A549 (cell line): ENCODE data around the gene AKR1E2. TPM values are rescaled to one million over a fixed set of nuclear protein-coding genes. Genes with fewer than 3 reads are reported as not detected.

Experiments
- ATAC-seq, 2 experiments: fragments of 200-7000 bp in 1 of 2; fragments of >200 bp in 1 of 2; cut with Nextera tagmentation in 1 of 2; cut with Tn5 transposase in 1 of 2; 3 replicates each; pipeline versions ENCODE4 v1.8.0 to v1.9.1; 2018 to 2020; ENCODE audit warnings: mild to moderate bottlenecking in 1 of 2, moderate library complexity in 1 of 2
- CTCF ChIA-PET: fragments of 300-600 bp; sonication (Branson Sonifier 250); formaldehyde crosslinking; extraction: SDS; loops from one replicate; lab custom pipeline; 2021; ENCODE audit warnings: antibody characterized with exemption, inconsistent platforms; lab: Yijun Ruan, JAX
- POLR2A ChIA-PET: fragments of 350-600 bp; formaldehyde crosslinking; extraction: SDS; loops from one replicate; lab custom pipeline; 2021; ENCODE audit warnings: antibody characterized with exemption, inconsistent platforms; lab: Yijun Ruan, JAX
- DNase-seq, 2 experiments: peaks; one replicate each; pipeline versions ENCODE4 v3.0.0 to v3.0.0-alpha.2; 2011 to 2016; ENCODE audit warnings: low read depth in 1 of 2, low spot score in 1 of 2
- FAIRE-seq: peaks from 2 replicates; lab custom pipeline; 2011; peaks lifted over from hg19 to GRCh38; lab: Jason Lieb, UNC
- H3K27ac ChIP-seq, 2 experiments: fragments of >200 bp; sonication (Bioruptor Twin); formaldehyde crosslinking; 3 replicates each; pipeline ENCODE4 v1.5.1; 2016 to 2017
- H3K4me1 ChIP-seq: fragments of >200 bp; sonication (Bioruptor Twin); formaldehyde crosslinking; 3 replicates; pipeline ENCODE4 v1.6.1; 2016
- H3K4me2 ChIP-seq: fragments of >200 bp; sonication (Bioruptor Twin); formaldehyde crosslinking; 3 replicates; pipeline ENCODE4 v1.6.1; 2016
- H3K4me3 ChIP-seq: fragments of >200 bp; sonication (Bioruptor Twin); formaldehyde crosslinking; 3 replicates; pipeline ENCODE4 v1.5.1; 2016
- H3K9me3 ChIP-seq: fragments of >200 bp; sonication (Bioruptor Twin); formaldehyde crosslinking; 3 replicates; pipeline ENCODE4 v1.6.1; 2016
- ATOH8 ChIP-seq: fragments of 250-450 bp; sonication (Bioruptor Pico); IDR thresholded peaks from 2 replicates; pipeline ENCODE4 v1.5.0; 2020; ENCODE audit warnings: low read depth, mild to moderate bottlenecking, moderate library complexity
- BHLHE40 ChIP-seq: IDR thresholded peaks from 2 replicates; pipeline ENCODE4 v1.6.1; 2012; ENCODE audit warnings: low read depth, low read length, inconsistent platforms
- CBX2 ChIP-seq: fragments of 200-600 bp; sonication (generic); IDR thresholded peaks from 2 replicates; pipeline ENCODE4 v1.6.1; 2016; ENCODE audit warnings: low read depth, mild to moderate bottlenecking, borderline replicate concordance
- CEBPB ChIP-seq, 2 experiments: fragments of >200 bp in 1 of 2; sonication (Bioruptor Twin) in 1 of 2; formaldehyde crosslinking in 1 of 2; IDR thresholded peaks; 2 replicates each; pipeline ENCODE4 v1.6.1; 2012 to 2016
- EP300 ChIP-seq, 2 experiments: fragments of >200 bp; sonication (Bioruptor Twin); formaldehyde crosslinking; IDR thresholded peaks; 2 replicates in 1 of 2; 3 replicates in 1 of 2; pipeline ENCODE4 v1.6.1; 2016 to 2017
- FOSL2 ChIP-seq, 2 experiments: fragments of 450-650 bp in 1 of 2; fragments of >200 bp in 1 of 2; sonication (Bioruptor Twin) in 1 of 2; formaldehyde crosslinking; IDR thresholded peaks; 2 replicates each; pipeline versions ENCODE4 v1.5.0 to v1.6.1; 2016 to 2020; ENCODE audit warnings: mild to moderate bottlenecking in 1 of 2, moderate library complexity in 1 of 2
- FOXS1 ChIP-seq: fragments of 250-450 bp; sonication (Bioruptor Pico); IDR thresholded peaks from 2 replicates; pipeline ENCODE4 v1.5.0; 2020; ENCODE audit warnings: mild to moderate bottlenecking, moderate library complexity
- HOXA7 ChIP-seq: fragments of 250-450 bp; sonication (Bioruptor Pico); IDR thresholded peaks from 2 replicates; pipeline ENCODE4 v1.5.0; 2020; ENCODE audit warnings: mild to moderate bottlenecking, moderate library complexity
- POLR2A ChIP-seq: IDR thresholded peaks from 2 replicates; pipeline ENCODE4 v1.6.1; 2012; ENCODE audit warnings: mild to moderate bottlenecking, low read length
- POLR2AphosphoS2 ChIP-seq: conservative IDR thresholded peaks from 2 replicates; pipeline ENCODE4 v1.6.1; 2012; ENCODE audit warnings: low read length, improper control_type of control experiment, inconsistent platforms
- RAD21 ChIP-seq, 2 experiments: fragments of >200 bp in 1 of 2; sonication (Bioruptor Twin) in 1 of 2; formaldehyde crosslinking in 1 of 2; IDR thresholded peaks in 1 of 2; conservative IDR thresholded peaks in 1 of 2; 2 replicates in 1 of 2; 3 replicates in 1 of 2; pipeline ENCODE4 v1.6.1; 2012 to 2018; ENCODE audit warnings: inconsistent platforms in 1 of 2
- ZFP36 ChIP-seq: fragments of 450-650 bp; IDR thresholded peaks from 2 replicates; pipeline ENCODE4 v1.6.1; 2014; ENCODE audit warnings: borderline replicate concordance; ENCODE audit not compliant: partially characterized antibody
- ZNF302 ChIP-seq: fragments of 250-450 bp; sonication (Bioruptor Pico); IDR thresholded peaks from 2 replicates; pipeline ENCODE4 v1.9.0; 2021; ENCODE audit warnings: inconsistent platforms, mild to moderate bottlenecking, moderate library complexity
- ZSCAN20 ChIP-seq: fragments of 250-450 bp; sonication (Bioruptor Pico); IDR thresholded peaks from 2 replicates; pipeline ENCODE4 v1.8.0; 2022; ENCODE audit warnings: mild to moderate bottlenecking, moderate library complexity
- WGBS: methylation state at CpG from one replicate; pipeline ENCODE4 v1.1.6; 2017; ENCODE audit errors: missing lambda C conversion rate; 5-methylcytosine and 5-hydroxymethylcytosine counted together
- polyA plus RNA-seq, 4 experiments: library from polyadenylated mRNA; depleted of rRNA in 3 of 4; stranded (reverse); fragments of >200 nt; fragmentation: RNase III in 1 of 4; extraction: RNeasy Plus Mini Kit Qiagen cat#74134 plus additional on column Dnase treatment in 1 of 4; gene quantifications; 2 replicates in 3 of 4; 3 replicates in 1 of 4; pipeline ENCODE4 v1.2.3, GENCODE V29; 2011 to 2017
- TF ChIP-seq, protein P1 (sequence below): fragments of 450-650 bp; IDR thresholded peaks from 2 replicates; pipeline ENCODE4 v1.6.1; 2014; ENCODE audit warnings: antibody characterized with exemption
- TF ChIP-seq, protein P2 (sequence below): fragments of >200 bp; sonication (Bioruptor Twin); formaldehyde crosslinking; IDR thresholded peaks from 2 replicates; pipeline ENCODE4 v1.6.1; 2016

The AKR1E2 gene
- polyA plus RNA-seq, 2 of the 4 experiments (the other 2 are of a cell fraction): 11.2 to 17.5 TPM

GRCh38 chr10:4786043-4786839 lies 39.8 kb upstream of the AKR1E2 start:
- DNase-seq (no peak), FAIRE-seq (no peak), ATAC-seq (no peak)
- Histone ChIP-seq H3K9me3 (no peaks in the 10 kb centered on the region; the same call in 2 of the 3 replicates), H3K27ac (no peak overlapping the region), H3K4me1 (no peaks in the 10 kb centered on the region), H3K4me3 (no peak overlapping the region), H3K4me2 (no peak overlapping the region)
- WGBS: 57% methylated on average over 12 of the region's 12 CpGs
- CTCF ChIA-PET: no interaction called here
- POLR2A ChIA-PET: interaction anchor here (0.6 kb wide), 1 partner anchor 1588 kb away, joined by 3 read pairs; no protein-coding TSS in a partner anchor
- TF ChIP-seq FOSL2 (IDR thresholded peaks at IDR 0.05): no peak
- TF ChIP-seq FOSL2 (CRISPR knock-in tag; IDR thresholded peaks at IDR 0.05): peak; percentile 33; the same call in 1 of the 2 replicates
- TF ChIP-seq, protein P1, sequence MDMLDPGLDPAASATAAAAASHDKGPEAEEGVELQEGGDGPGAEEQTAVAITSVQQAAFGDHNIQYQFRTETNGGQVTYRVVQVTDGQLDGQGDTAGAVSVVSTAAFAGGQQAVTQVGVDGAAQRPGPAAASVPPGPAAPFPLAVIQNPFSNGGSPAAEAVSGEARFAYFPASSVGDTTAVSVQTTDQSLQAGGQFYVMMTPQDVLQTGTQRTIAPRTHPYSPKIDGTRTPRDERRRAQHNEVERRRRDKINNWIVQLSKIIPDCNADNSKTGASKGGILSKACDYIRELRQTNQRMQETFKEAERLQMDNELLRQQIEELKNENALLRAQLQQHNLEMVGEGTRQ: no peak
- TF ChIP-seq CEBPB (IDR thresholded peaks at IDR 0.05): no peak
- TF ChIP-seq HOXA7 (CRISPR knock-in tag): no peak

DNA sequence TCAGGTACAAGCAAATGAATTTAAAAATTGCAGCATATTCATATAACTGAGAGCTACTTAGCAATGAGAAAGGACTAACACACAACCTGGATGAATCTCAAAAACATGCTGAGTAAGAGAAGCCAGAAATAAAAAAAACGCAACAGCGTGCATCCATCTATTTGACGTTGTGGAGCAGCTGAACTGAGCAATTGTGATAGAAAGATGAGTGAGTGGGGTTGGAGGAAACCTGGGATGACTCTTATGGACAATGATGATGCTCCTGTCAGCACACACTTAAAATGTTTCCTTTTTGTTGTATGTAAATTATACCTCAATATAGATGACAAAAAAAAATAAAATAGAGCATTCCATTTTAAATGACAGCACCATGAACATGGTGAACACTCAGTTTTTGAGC lies 36.0 kb upstream of the AKR1E2 start:
- CTCF ChIA-PET: interaction anchor here (0.5 to 0.7 kb wide), 2 partner anchors 9 to 1086 kb away, joined by 3 read pairs; no protein-coding TSS in a partner anchor

DNA sequence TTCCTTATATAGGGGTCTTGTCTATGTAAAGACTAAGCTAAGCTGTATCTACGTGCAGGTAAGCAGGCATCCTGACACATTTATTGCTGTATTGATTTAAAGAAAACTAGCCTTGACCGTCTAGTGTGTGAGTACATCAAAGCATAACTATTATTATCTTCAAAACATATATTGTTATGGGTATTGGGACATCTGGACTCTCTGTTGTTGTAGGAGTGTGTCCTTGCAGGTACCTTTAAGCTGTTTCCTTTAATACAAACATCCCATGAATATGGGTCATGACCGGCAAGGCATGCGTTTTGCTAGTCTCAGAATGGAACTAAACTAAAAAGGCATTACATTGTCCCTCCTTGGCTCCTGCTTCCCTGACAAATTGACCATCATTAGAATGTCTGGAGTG lies 35.1 kb upstream of the AKR1E2 start:
- Histone ChIP-seq H3K27ac (no peak overlapping the region), H3K4me2 (no peak overlapping the region), H3K4me3 (no peak overlapping the region), H3K9me3 (no peaks in the 10 kb centered on the region; the same call in 2 of the 3 replicates), H3K4me1 (no peaks in the 10 kb centered on the region)
- FAIRE-seq: no peak
- ChIA-PET CTCF (interaction anchor here (0.5 to 0.7 kb wide), 3 partner anchors 9 to 1593 kb away, joined by 3 read pairs; no protein-coding TSS in a partner anchor), POLR2A (no interaction called here)
- WGBS: 88% methylated on average over 4 of the region's 4 CpGs
- DNase-seq: no peak
- TF ChIP-seq ATOH8: no peak
- TF ChIP-seq, all 56 proteins: peak for 0
- ATAC-seq: no peak

More for the DNA sequence above, 36.0 kb upstream of the AKR1E2 start:
- no peak overlapping the region for H3K4me3 ChIP-seq
- POLR2A ChIA-PET: no interaction called here
- no peaks in the 10 kb centered on the region; the same call in 2 of the 3 replicates for H3K9me3 ChIP-seq
- H3K27ac ChIP-seq: no peak overlapping the region
- ATAC-seq (no peak), DNase-seq (no peak), FAIRE-seq (peak; percentile 46)
- WGBS: 93% methylated on average over 3 of the region's 3 CpGs
- H3K4me1 ChIP-seq: no peaks in the 10 kb centered on the region
- H3K4me2 ChIP-seq: no peak overlapping the region
- TF ChIP-seq CBX2 (no peak), POLR2A (no peak), EP300 (IDR thresholded peaks at IDR 0.05) (no peak), ZFP36 (no peak)

- TF ChIP-seq, protein P2, sequence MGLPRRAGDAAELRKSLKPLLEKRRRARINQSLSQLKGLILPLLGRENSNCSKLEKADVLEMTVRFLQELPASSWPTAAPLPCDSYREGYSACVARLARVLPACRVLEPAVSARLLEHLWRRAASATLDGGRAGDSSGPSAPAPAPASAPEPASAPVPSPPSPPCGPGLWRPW: no peak
- TF ChIP-seq ZNF302 (CRISPR knock-in tag) (no peak), ATOH8 (no peak), POLR2AphosphoS2 (no peak), BHLHE40 (no peak), FOXS1 (CRISPR knock-in tag) (no peak), RAD21 (conservative IDR thresholded peaks at IDR 0.05 in 1 of 2, IDR thresholded peaks at IDR 0.05 in 1 of 2) (no peak), ZSCAN20 (CRISPR knock-in tag) (no peak), FOSL2 (IDR thresholded peaks at IDR 0.05) (no peak), FOSL2 (CRISPR knock-in tag; IDR thresholded peaks at IDR 0.05) (no peak)
- no peak overlapping the region for H3K27ac ChIP-seq
- DNase-seq (no peak), ATAC-seq (no peak), FAIRE-seq (no peak)
- H3K4me3 ChIP-seq: no peak overlapping the region
- 35% methylated on average over 1 of the region's 1 CpG for WGBS
- ChIA-PET POLR2A (no interaction called here), CTCF (interaction anchor here (0.6 to 0.8 kb wide), 3 partner anchors 213 to 1595 kb away, joined by 3 to 4 read pairs (median 4); no protein-coding TSS in a partner anchor)
- H3K9me3 ChIP-seq: no peaks in the 10 kb centered on the region
- H3K4me2 ChIP-seq: no peak overlapping the region
- H3K4me1 ChIP-seq: no peaks in the 10 kb centered on the region
Observed at GRCh38 chr10:4792381-4792780, 33.6 kb upstream of the AKR1E2 start.
